ENCODE measurements around the gene NPW. TPM values are rescaled to one million over a fixed set of nuclear protein-coding genes. Genes with fewer than 3 reads are reported as not detected.

Gene NPW
- total and polyA plus RNA-seq, 2 experiments from 2014 or later = 3.3 to 38.6 TPM

DNA sequence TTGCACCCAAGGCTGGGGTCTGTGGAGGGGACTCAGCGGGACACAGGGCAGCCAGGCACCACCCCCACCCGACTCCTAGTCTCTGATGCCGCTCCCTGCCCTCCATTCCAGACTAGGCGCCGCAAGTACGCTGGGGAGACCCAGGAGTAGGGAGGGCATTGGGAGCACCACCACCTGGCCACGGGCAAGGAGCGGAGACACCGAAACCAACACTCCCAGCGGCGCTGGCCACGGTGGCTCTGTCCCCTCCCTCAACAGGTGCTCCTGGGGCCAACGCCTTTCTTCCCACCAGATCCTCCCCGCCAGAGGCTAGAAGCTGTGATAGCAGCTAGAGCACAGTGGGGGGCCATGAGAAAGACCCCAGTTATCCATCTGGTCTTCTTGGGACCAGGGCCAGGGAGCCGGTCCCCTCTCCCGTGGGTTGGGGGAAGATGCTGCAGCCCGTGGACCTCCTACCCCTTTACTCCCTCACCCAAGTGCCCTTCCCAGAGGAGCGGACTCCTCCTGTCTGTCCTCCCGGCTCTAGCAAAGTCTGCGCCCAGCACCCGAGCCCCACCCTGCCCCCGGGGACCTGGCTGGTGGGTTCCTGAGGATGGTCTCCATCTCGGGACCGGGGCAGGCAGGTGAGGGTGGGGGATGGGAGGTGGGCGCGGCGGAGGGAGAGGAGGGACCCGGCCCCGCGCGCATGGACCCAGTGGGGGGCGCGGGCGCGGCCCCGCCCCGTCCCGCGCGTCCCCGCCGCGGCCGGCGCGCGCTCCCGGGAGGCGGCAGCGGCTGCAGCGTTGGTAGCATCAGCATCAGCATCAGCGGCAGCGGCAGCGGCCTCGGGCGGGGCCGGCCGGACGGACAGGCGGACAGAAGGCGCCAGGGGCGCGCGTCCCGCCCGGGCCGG is 30.1 kb upstream of the NPW start, which contains the start of gene SYNGR3:
Gene SYNGR3 (plus strand): TSS at position 762 of the 892 bp plus-strand sequence. CDS start 133 bp downstream, outside the sequence.
- H3K4me3 ChIP-seq = peak within 1 kb of the TSS; percentile 36
- DNase-seq (ENCODE audit: low read depth in 1 of 2, low spot score in 1 of 2) = peak in 1 of 2 donors; percentile 36
- H3K9me3 ChIP-seq (ENCODE audit: low read depth) = no peaks in the 10 kb centered on the region
- H3K27ac ChIP-seq = no peak within 1 kb of the TSS
- peaks cover 26% of the 10 kb centered on the region for H3K27me3 ChIP-seq
- H3K36me3 ChIP-seq = no peaks in the 10 kb centered on the region
- peaks cover 4% of the 10 kb centered on the region for H3K4me1 ChIP-seq (ENCODE audit: low read depth)
- TF ChIP-seq, protein P1, sequence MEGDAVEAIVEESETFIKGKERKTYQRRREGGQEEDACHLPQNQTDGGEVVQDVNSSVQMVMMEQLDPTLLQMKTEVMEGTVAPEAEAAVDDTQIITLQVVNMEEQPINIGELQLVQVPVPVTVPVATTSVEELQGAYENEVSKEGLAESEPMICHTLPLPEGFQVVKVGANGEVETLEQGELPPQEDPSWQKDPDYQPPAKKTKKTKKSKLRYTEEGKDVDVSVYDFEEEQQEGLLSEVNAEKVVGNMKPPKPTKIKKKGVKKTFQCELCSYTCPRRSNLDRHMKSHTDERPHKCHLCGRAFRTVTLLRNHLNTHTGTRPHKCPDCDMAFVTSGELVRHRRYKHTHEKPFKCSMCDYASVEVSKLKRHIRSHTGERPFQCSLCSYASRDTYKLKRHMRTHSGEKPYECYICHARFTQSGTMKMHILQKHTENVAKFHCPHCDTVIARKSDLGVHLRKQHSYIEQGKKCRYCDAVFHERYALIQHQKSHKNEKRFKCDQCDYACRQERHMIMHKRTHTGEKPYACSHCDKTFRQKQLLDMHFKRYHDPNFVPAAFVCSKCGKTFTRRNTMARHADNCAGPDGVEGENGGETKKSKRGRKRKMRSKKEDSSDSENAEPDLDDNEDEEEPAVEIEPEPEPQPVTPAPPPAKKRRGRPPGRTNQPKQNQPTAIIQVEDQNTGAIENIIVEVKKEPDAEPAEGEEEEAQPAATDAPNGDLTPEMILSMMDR (IDR thresholded peaks at IDR 0.05; ENCODE audit: low read depth, low read length) = no peak

DNA sequence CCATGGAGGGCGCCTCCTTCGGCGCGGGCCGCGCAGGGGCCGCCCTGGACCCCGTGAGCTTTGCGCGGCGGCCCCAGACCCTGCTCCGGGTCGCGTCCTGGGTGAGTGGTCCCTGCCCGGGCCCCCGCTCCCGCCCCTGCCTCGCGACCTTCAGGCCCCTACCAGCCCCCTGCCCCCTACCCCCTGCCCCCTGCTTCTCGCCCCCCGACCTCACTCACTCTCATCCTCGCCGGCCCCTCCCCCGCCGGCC is 29.6 kb upstream of the NPW start:
- TF ChIP-seq, protein P1 (IDR thresholded peaks at IDR 0.05; ENCODE audit: low read depth, low read length) = no peak
- Histone ChIP-seq H3K4me3 (peak overlapping the region; percentile 36), H3K36me3 (no peaks in the 10 kb centered on the region), H3K27ac (no peak overlapping the region), H3K4me1 (ENCODE audit: low read depth) (peaks cover under 1% of the 10 kb centered on the region), H3K27me3 (peaks cover 26% of the 10 kb centered on the region), H3K9me3 (ENCODE audit: low read depth) (no peaks in the 10 kb centered on the region)
- no peak for DNase-seq (ENCODE audit: low read depth in 1 of 2, low spot score in 1 of 2)

DNA sequence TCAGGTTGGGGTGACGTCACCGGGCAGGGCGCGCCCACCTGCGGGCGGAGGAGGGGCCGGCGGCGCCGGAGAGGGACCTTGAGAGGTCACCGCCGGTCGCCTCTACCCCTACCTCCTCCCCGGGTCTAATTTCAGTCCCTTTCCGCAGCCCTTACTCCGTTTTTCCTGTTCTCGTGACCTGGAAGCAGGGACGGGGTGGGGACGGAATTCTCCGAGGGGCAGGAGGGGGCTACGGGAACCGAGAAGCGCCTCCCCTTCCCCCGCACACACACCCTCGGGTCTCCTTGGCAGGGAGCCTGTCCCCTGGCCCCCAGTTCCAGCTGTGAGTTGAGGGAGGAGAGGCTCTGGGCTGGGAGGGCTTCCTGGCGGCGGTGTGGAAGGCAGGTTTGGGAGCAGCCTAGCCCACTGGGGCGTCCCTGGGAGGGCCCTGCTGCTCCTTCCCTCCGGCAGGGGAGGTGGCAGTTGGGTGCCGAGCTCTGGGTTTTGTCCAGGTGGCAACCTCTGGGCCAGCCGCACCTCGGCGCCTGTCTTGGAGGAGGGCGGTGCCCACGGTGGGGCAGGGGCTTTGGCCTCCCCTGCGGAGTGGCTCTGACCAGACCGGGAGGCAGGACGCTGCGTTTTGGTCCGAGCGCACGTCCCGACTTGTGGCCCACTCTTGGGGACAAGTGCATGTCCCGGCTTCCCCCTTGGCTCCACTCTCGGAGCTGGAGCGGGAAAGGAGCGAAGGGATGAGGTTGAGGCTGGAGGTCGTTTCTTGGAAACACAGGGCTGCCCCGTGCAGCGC is 29.0 kb upstream of the NPW start:
- Histone ChIP-seq H3K9me3 (ENCODE audit: low read depth) (no peaks in the 10 kb centered on the region), H3K36me3 (no peaks in the 10 kb centered on the region), H3K4me1 (ENCODE audit: low read depth) (no peaks in the 10 kb centered on the region), H3K27ac (no peak overlapping the region), H3K4me3 (peak overlapping the region; percentile 36), H3K27me3 (peaks cover 26% of the 10 kb centered on the region)
- TF ChIP-seq, protein P1 (IDR thresholded peaks at IDR 0.05; ENCODE audit: low read depth, low read length) = no peak
- peak in 1 of 2 donors; percentile 69 for DNase-seq (ENCODE audit: low read depth in 1 of 2, low spot score in 1 of 2)

DNA sequence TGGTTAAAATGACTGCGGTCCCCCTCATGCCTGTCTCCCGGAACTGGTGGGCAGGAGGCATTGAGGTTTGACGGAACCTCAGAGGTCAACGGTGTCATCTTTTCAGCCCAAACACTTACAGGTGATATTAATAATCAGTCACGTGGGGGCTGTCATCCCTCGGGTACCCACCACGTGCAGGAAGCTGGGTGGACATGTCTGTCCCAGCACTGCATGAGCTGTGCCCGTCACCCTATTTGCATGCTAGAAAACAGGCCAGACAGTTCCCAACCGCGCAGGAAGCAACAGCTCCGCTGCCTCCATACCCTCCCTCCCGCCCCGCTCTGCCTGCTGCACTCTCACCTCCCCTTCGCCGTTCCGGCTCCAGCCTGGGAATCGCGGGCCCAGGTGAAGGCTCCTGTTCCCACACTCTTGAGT is 28.4 kb upstream of the NPW start:
- no peaks in the 10 kb centered on the region for H3K4me1 ChIP-seq (ENCODE audit: low read depth)
- H3K27ac ChIP-seq = no peak overlapping the region
- TF ChIP-seq, protein P1 (IDR thresholded peaks at IDR 0.05; ENCODE audit: low read depth, low read length) = no peak
- DNase-seq (ENCODE audit: low read depth in 1 of 2, low spot score in 1 of 2) = no peak
- no peaks in the 10 kb centered on the region for H3K9me3 ChIP-seq (ENCODE audit: low read depth)
- H3K4me3 ChIP-seq = peak overlapping the region; percentile 36
- no peaks in the 10 kb centered on the region for H3K36me3 ChIP-seq
- peaks cover 26% of the 10 kb centered on the region for H3K27me3 ChIP-seq

DNA sequence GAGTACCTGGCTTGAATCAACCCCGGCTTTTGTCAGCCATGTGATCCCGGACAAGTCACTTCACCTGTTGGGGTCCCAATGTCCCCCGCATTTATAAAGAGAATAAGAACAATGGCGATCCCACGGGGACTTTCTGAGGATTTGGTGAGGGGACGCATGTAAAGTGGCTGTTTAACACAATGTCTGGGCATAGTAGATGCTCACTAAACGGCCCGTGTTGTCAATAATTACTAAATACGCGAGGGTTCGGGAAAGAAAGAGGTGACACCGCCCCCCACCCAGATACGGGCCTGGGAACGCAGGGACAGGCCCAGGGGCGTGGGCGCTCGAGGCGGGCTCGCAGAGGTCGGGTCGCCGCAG is 28.0 kb upstream of the NPW start:
- Histone ChIP-seq H3K36me3 (no peaks in the 10 kb centered on the region), H3K9me3 (ENCODE audit: low read depth) (no peaks in the 10 kb centered on the region), H3K4me3 (peak overlapping the region; percentile 1), H3K4me1 (ENCODE audit: low read depth) (no peaks in the 10 kb centered on the region), H3K27ac (no peak overlapping the region), H3K27me3 (peaks cover 26% of the 10 kb centered on the region)
- DNase-seq (ENCODE audit: low read depth in 1 of 2, low spot score in 1 of 2) = no peak
- TF ChIP-seq, protein P1 (IDR thresholded peaks at IDR 0.05; ENCODE audit: low read depth, low read length) = no peak

Measured in cardiac muscle cell (in vitro differentiated cells and primary cell).